Neural cell (in vitro differentiated cells): Measurements from ENCODE around the gene PLXNA4. TPM values are rescaled to one million over a fixed set of nuclear protein-coding genes. Genes with fewer than 3 reads are reported as not detected.

Experiments used
- H2AFZ ChIP-seq: fragments of 200-600, 300-800 bp; sonication (generic), shearing (Covaris generic); 2 replicates; pipeline ENCODE4 v1.6.0; 2014; ENCODE audit warnings: low read depth, mild to moderate bottlenecking, antibody characterized with exemption, low read length, moderate library complexity
- H3F3A ChIP-seq: fragments of 200-600 bp; shearing (Covaris generic); 2 replicates; pipeline ENCODE4 v1.6.1; 2016; ENCODE audit warnings: mild to moderate bottlenecking, moderate library complexity, mixed read lengths, antibody characterized with exemption, low read length; ENCODE audit not compliant: insufficient read depth, poor library complexity, severe bottlenecking
- H3K27ac ChIP-seq: fragments of 200-600, 300-800 bp; sonication (generic), shearing (Covaris generic); 2 replicates; pipeline ENCODE4 v1.5.1; 2014; ENCODE audit warnings: mild to moderate bottlenecking, low read length, moderate library complexity
- H3K27me3 ChIP-seq: fragments of 300-800, 200-600 bp; sonication (generic), shearing (Covaris generic); 2 replicates; pipeline ENCODE4 v1.6.0; 2014; ENCODE audit warnings: mild to moderate bottlenecking, low read depth, low read length, moderate library complexity; ENCODE audit not compliant: insufficient read depth
- H3K36me3 ChIP-seq: fragments of 300-800, 200-600 bp; sonication (generic), shearing (Covaris generic); 2 replicates; pipeline ENCODE4 v1.5.1; 2014; ENCODE audit warnings: mild to moderate bottlenecking, antibody characterized with exemption, low read length, moderate library complexity; ENCODE audit not compliant: insufficient read depth
- H3K4me2 ChIP-seq: fragments of 300-800, 200-600 bp; sonication (generic), shearing (Covaris generic); 2 replicates; pipeline ENCODE4 v1.6.0; 2014; ENCODE audit warnings: mild to moderate bottlenecking, low read length
- H3K4me3 ChIP-seq: fragments of 300-800, 200-600 bp; sonication (generic), shearing (Covaris generic); 2 replicates; pipeline ENCODE4 v1.5.1; 2014; ENCODE audit warnings: mild to moderate bottlenecking, low read length, moderate library complexity
- H3K79me2 ChIP-seq: fragments of 200-600 bp; shearing (Covaris generic); replicated peaks from 2 replicates; pipeline ENCODE4 v1.6.0; 2014; ENCODE audit warnings: mild to moderate bottlenecking, low read length, moderate library complexity; ENCODE audit not compliant: insufficient read depth
- H3K9ac ChIP-seq: fragments of 300-800, 200-600 bp; sonication (generic), shearing (Covaris generic); 2 replicates; pipeline ENCODE4 v1.6.1; 2016; ENCODE audit warnings: mild to moderate bottlenecking, low read length, mixed read lengths
- H3K9me2 ChIP-seq: fragments of 200-600 bp; shearing (Covaris generic); 2 replicates; pipeline ENCODE4 v1.6.1; 2016; ENCODE audit warnings: mild to moderate bottlenecking, low read length, mixed read lengths; ENCODE audit not compliant: insufficient read depth
- H3K9me3 ChIP-seq: fragments of 200-600, 300-800 bp; sonication (generic), shearing (Covaris generic); 2 replicates; pipeline ENCODE4 v1.6.1; 2016; ENCODE audit warnings: mild to moderate bottlenecking, mixed run types, low read length, moderate library complexity, mixed read lengths
- H4K20me1 ChIP-seq: fragments of 200-600 bp; shearing (Covaris generic); 2 replicates; pipeline ENCODE4 v1.6.1; 2016; ENCODE audit warnings: mild to moderate bottlenecking, mixed run types; ENCODE audit not compliant: insufficient read depth
- EP300 ChIP-seq: fragments of 450-650 bp; conservative IDR thresholded peaks from 2 replicates; pipeline ENCODE4 v1.6.1; 2014; ENCODE audit warnings: antibody characterized with exemption, mild to moderate bottlenecking, moderate library complexity; ENCODE audit not compliant: poor library complexity, severe bottlenecking
- EZH2 ChIP-seq: fragments of 200-600, 300-800 bp; shearing (Covaris generic), sonication (generic); IDR thresholded peaks from 2 replicates; pipeline ENCODE4 v1.6.1; 2014; ENCODE audit warnings: antibody characterized with exemption, low read length, borderline replicate concordance, mild to moderate bottlenecking; ENCODE audit not compliant: insufficient read depth, poor library complexity, severe bottlenecking
- MXI1 ChIP-seq: fragments of 450-650 bp; conservative IDR thresholded peaks from 2 replicates; pipeline ENCODE4 v1.6.1; 2014; ENCODE audit warnings: antibody characterized with exemption, mild to moderate bottlenecking; ENCODE audit not compliant: poor library complexity, severe bottlenecking
- POLR2AphosphoS5 ChIP-seq: IDR thresholded peaks from 2 replicates; pipeline ENCODE4 v1.6.1; 2012
- RAD21 ChIP-seq: fragments of 450-650 bp; conservative IDR thresholded peaks from 2 replicates; pipeline ENCODE4 v1.6.1; 2014; ENCODE audit warnings: antibody characterized with exemption, mild to moderate bottlenecking, moderate library complexity
- REST ChIP-seq: IDR thresholded peaks from 2 replicates; pipeline ENCODE4 v1.6.1; 2012; ENCODE audit warnings: borderline replicate concordance
- SMC3 ChIP-seq: fragments of 450-650 bp; conservative IDR thresholded peaks from 2 replicates; pipeline ENCODE4 v1.6.1; 2014; ENCODE audit warnings: antibody characterized with exemption, mild to moderate bottlenecking, moderate library complexity; ENCODE audit not compliant: poor library complexity
- TAF1 ChIP-seq: IDR thresholded peaks from 2 replicates; pipeline ENCODE4 v1.6.1; 2012; ENCODE audit warnings: low read depth
- polyA plus RNA-seq: library from polyadenylated mRNA; depleted of rRNA; stranded (reverse); fragments of >200 nt; gene quantifications from 2 replicates; pipeline ENCODE4 v1.2.3, GENCODE V29; 2014
- TF ChIP-seq, protein P1 (sequence below): fragments of 450-650 bp; IDR thresholded peaks from 2 replicates; pipeline ENCODE4 v1.5.1; 2014; ENCODE audit warnings: antibody characterized with exemption, mild to moderate bottlenecking, moderate library complexity; ENCODE audit not compliant: poor library complexity, severe bottlenecking

The PLXNA4 gene
- polyA plus RNA-seq, 1 donor from 2014 or later: 7.2 TPM

GRCh38 chr7:132403465-132404110, 172.7 kb downstream of the PLXNA4 start:
- H3F3A ChIP-seq: no peaks in the 10 kb centered on the region
- no peaks in the 10 kb centered on the region for H3K9me2 ChIP-seq
- TF ChIP-seq RAD21 (no peak), REST (no peak), SMC3 (no peak), EZH2 (no peak), POLR2AphosphoS5 (no peak), MXI1 (no peak), EP300 (no peak), TAF1 (no peak)
- TF ChIP-seq, protein P1, sequence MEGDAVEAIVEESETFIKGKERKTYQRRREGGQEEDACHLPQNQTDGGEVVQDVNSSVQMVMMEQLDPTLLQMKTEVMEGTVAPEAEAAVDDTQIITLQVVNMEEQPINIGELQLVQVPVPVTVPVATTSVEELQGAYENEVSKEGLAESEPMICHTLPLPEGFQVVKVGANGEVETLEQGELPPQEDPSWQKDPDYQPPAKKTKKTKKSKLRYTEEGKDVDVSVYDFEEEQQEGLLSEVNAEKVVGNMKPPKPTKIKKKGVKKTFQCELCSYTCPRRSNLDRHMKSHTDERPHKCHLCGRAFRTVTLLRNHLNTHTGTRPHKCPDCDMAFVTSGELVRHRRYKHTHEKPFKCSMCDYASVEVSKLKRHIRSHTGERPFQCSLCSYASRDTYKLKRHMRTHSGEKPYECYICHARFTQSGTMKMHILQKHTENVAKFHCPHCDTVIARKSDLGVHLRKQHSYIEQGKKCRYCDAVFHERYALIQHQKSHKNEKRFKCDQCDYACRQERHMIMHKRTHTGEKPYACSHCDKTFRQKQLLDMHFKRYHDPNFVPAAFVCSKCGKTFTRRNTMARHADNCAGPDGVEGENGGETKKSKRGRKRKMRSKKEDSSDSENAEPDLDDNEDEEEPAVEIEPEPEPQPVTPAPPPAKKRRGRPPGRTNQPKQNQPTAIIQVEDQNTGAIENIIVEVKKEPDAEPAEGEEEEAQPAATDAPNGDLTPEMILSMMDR: no peak
- no peaks in the 10 kb centered on the region for H3K27me3 ChIP-seq
- H4K20me1 ChIP-seq: no peaks in the 10 kb centered on the region
- H2AFZ ChIP-seq: no peak overlapping the region
- H3K9ac ChIP-seq: no peak overlapping the region
- H3K9me3 ChIP-seq: no peaks in the 10 kb centered on the region
- no peak overlapping the region for H3K4me3 ChIP-seq
- no peaks in the 10 kb centered on the region for H3K36me3 ChIP-seq
- no peak overlapping the region for H3K4me2 ChIP-seq
- H3K27ac ChIP-seq: no peak overlapping the region
- no peaks in the 10 kb centered on the region for H3K79me2 ChIP-seq

DNA sequence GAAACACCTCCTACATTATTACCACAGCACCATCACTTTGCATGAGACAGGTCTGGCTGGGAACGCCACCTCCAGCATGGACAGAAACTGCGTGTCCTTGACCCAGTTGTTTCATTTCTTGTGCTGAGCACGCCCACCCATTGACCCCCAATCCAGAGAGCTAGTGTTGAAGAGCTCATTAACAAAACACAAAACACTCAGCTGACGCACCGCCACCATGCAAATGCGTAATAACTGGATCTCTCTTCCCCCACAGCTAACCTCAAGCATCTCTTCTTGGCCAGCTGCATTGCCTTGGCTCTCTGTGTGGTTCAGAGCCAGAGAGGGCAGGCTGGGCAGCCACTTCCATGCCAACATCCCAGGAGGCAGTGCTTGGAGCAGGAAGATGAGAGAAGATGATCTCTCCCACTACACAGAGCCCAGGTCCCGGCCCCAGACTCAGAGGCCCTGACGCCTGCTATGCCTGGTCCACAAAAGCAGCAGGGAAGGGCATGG, 173.5 kb downstream of the PLXNA4 start:
- Histone ChIP-seq H3K79me2 (no peaks in the 10 kb centered on the region), H3K9ac (no peak overlapping the region), H4K20me1 (no peaks in the 10 kb centered on the region), H3K9me2 (no peaks in the 10 kb centered on the region), H3K36me3 (no peaks in the 10 kb centered on the region), H3K4me3 (no peak overlapping the region), H3K27ac (no peak overlapping the region), H3K27me3 (no peaks in the 10 kb centered on the region), H2AFZ (no peak overlapping the region), H3K4me2 (no peak overlapping the region), H3F3A (no peaks in the 10 kb centered on the region), H3K9me3 (no peaks in the 10 kb centered on the region)
- TF ChIP-seq POLR2AphosphoS5: no peak
- TF ChIP-seq, protein P1: no peak
- no peak for TF ChIP-seq RAD21
- no peak for TF ChIP-seq MXI1
- TF ChIP-seq TAF1: no peak
- no peak for TF ChIP-seq REST
- no peak for TF ChIP-seq EP300
- no peak for TF ChIP-seq EZH2
- no peak for TF ChIP-seq SMC3
